ENCODE results near the gene RASGRF1. TPM values are rescaled to one million over a fixed set of nuclear protein-coding genes. Genes with fewer than 3 reads are reported as not detected.
"Not testable (repeated sequence)": the region's sequence is repeated elsewhere in the genome, so short reads cannot be mapped to it uniquely, and the experiment has no call there.

Gene RASGRF1
- total RNA-seq, 2 experiments from 2014 or later, result 0.02 TPM; not detected in 1

- ChIA-PET CTCF (no interaction called here), POLR2A (no interaction called here)
These were observed 66.7 kb downstream of the RASGRF1 start for GRCh38 chr15:79023918-79024317.

DNA sequence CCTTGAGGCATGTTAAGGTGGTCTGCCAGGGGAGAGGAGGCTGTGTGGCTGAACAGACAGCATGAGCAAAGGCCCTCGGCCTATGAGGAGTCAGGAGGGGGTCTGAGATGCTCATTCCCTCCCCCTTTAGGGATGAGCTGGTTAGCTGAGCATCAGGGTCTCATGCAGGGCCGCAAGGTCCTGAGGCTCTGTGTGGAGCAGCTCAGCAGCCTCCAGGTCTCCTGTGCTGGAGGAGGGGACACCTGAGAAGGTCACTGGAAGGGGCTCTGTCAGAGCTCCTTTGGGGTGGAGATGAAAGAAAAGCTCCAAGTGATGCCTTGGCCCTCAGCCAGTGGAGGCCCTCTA, 67.1 kb downstream of the RASGRF1 start:
- CTCF ChIA-PET, result no interaction called here

DNA sequence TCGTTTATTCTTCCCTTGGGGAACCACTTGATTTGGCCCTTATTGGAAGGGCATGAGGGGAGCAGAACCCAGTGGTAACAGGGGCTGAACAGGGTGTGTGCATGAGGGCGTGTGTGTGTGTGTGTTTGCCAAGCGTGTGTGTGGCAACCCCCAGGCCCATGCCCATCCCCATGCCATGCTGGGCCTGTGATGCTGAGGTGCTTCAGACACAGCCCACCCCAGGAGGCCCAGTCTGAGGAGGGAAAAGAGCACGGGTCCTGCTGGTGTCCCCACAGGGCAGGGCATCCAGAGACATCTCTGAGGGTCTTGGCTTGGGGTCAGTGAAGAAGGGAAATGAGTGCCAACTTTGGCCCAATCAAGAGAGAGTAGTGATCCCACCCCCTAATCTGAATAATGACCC, 71.6 kb downstream of the RASGRF1 start:
- CTCF ChIA-PET, result no interaction called here
- POLR2A ChIA-PET, result no interaction called here

More for the DNA sequence above, 67.1 kb downstream of the RASGRF1 start:
- POLR2A ChIA-PET, result no interaction called here

- ChIA-PET POLR2A (no interaction called here), CTCF (no interaction called here)
These were observed 72.6 kb downstream of the RASGRF1 start for GRCh38 chr15:79017953-79018352.

DNA sequence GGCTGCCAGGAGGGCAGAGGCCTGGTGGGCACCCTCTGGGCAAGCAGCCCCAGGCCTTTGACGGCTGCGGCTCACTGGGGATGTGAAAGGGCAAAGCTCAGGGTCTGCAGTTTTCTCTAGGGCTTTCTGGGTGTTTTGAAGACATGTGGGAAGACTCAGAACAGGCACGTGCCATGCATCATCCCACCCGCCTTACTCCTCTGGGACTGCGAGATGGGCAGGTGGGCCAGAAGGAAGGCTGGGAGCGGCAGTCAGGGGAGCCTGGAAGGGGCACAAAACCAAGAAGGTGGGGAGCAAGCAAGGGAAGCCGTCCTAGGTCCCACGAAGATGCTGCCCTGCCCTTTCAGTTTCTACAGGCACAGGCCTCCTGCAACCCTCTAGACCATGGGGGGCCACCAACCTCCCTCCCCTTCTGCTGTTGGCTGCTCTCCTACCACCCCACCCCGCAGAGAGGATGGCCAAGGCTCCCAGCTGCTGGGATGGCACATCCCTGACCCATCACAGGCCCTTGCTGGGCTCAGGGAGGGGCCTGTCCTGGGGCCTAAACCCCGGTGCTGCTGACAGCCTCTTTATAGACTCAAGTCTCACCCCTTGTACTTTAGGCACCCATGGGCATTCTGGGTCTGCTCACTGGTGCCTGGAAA, 73.9 kb downstream of the RASGRF1 start:
- CTCF ChIA-PET, result interaction anchor here (1.2 kb wide), 1 partner anchor 10 kb away, joined by 3 read pairs; no protein-coding TSS in a partner anchor
- POLR2A ChIA-PET, result no interaction called here

- ChIA-PET CTCF (no interaction called here), POLR2A (no interaction called here)
These were observed 75.2 kb downstream of the RASGRF1 start for GRCh38 chr15:79015416-79015815.

DNA sequence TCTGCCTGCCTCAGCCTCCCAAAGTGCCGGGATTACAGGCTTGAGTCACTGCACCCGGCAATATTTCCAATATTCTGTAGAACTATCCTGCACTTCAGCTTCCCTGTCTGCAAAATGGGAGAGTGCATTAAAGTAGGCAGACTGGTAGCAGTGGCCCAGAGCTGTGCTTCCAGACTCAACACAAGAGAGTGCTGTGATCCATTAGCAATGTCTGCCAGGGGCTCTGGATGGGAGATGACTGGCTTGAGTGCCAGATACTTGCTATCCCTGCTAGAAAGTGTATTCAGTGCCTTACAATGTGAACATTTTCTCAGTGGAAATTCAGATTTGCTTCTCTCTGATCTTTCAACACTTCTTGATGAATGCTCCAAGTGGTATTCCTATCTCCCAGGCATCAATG, 80.3 kb downstream of the RASGRF1 start:
- POLR2A ChIA-PET, result no interaction called here
- CTCF ChIA-PET, result no interaction called here

GRCh38 chr15:79009379-79009778, 81.2 kb downstream of the RASGRF1 start:
- ChIA-PET POLR2A (no interaction called here), CTCF (no interaction called here)

- ChIA-PET POLR2A (no interaction called here), CTCF (no interaction called here)
These were observed 81.9 kb downstream of the RASGRF1 start for GRCh38 chr15:79008659-79009058.

DNA sequence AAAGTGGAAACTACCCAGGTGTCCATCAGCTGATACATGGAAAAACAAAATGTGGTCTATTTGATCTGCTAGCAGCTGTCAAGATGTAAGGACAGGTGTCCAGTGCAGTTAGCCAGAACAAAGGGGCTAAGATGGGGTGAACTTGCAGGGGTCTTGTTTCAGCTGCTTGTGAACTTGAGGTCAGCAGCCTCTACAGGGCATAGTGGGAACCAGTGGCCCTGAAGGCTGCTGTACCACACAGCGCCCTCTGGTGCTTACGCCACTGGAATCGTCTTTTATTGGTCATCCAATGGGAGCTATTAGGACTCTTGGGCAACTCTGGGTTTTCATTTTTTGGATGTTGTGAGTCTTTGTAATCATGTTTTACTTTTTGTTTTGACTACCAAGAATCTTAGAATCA, 83.5 kb downstream of the RASGRF1 start:
- POLR2A ChIA-PET, result no interaction called here
- CTCF ChIA-PET, result interaction anchor here (0.7 to 2.5 kb wide), 4 partner anchors 9 to 102 kb away, joined by 3 to 13 read pairs (median 4); no protein-coding TSS in a partner anchor

- ChIA-PET CTCF (interaction anchor here (2.5 kb wide), 1 partner anchor 96 kb away, joined by 13 read pairs; no protein-coding TSS in a partner anchor), POLR2A (no interaction called here)
These were observed 84.5 kb downstream of the RASGRF1 start for GRCh38 chr15:79006071-79006470.

- CTCF ChIA-PET, result interaction anchor here (1.6 kb wide), 1 partner anchor 15 kb away, joined by 3 read pairs; no protein-coding TSS in a partner anchor
These were observed 86.2 kb downstream of the RASGRF1 start for GRCh38 chr15:79004336-79004735.

GRCh38 chr15:79003896-79004295, 86.7 kb downstream of the RASGRF1 start:
- ChIA-PET CTCF (interaction anchor here (1.6 kb wide), 1 partner anchor 14 kb away, joined by 3 read pairs; no protein-coding TSS in a partner anchor), POLR2A (no interaction called here)

More at GRCh38 chr15:79004336-79004735, 86.2 kb downstream of the RASGRF1 start:
- POLR2A ChIA-PET, result no interaction called here

DNA sequence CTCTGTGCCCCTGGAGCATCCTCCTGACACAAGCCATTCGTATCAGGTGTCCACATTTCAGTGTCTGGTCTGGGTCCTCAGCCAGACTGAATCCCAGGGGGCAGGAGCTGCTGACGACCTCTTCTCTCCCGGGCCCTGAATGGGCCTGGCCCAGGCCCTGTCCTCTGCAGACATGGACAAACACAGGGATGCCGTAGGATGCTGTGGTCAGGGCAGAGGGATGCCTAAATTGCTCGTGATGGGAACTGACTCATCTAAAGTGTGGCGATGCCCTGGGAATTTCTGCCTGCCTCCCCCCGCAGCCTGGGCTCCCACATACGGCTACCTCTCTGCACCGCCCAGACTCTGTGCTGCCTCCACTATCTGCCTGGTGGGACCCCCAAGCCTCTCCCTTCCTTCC, 87.3 kb downstream of the RASGRF1 start:
- POLR2A ChIA-PET, result no interaction called here
- CTCF ChIA-PET, result interaction anchor here (1.6 kb wide), 1 partner anchor 14 kb away, joined by 3 read pairs; no protein-coding TSS in a partner anchor

DNA sequence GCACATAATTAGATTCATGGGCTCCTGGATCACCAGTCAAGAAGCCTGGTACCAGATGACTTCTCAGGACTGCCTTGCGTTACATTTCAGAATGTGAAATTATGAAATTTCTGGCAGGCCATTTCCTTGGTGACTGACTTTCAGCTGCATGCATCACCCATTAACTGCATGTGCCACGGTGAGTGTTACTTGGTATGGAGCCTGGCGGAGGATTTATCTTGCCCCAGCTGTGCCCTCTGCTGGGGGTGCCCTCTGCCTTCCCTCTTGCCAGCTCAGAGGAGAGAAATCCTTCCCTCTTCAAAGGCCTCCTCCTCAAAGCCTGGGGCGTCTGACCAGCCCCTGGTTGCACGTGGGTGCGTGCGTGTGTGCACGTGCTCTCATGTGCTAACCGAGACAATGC, 88.0 kb downstream of the RASGRF1 start:
- ChIA-PET CTCF (no interaction called here), POLR2A (no interaction called here)

GRCh38 chr15:78999636-79000035, 90.9 kb downstream of the RASGRF1 start:
- ChIA-PET POLR2A (no interaction called here), CTCF (no interaction called here)

GRCh38 chr15:78998526-78998925, 92.1 kb downstream of the RASGRF1 start:
- CTCF ChIA-PET, result interaction anchor here (1.4 kb wide), 1 partner anchor 19 kb away, joined by 5 read pairs; no protein-coding TSS in a partner anchor

GRCh38 chr15:78997981-78998499, 92.5 kb downstream of the RASGRF1 start:
- ChIA-PET CTCF (interaction anchor here (1.4 kb wide), 1 partner anchor 19 kb away, joined by 5 read pairs; no protein-coding TSS in a partner anchor), POLR2A (no interaction called here)

More at GRCh38 chr15:78998526-78998925, 92.1 kb downstream of the RASGRF1 start:
- POLR2A ChIA-PET, result no interaction called here

GRCh38 chr15:78996894-78997275, 93.7 kb downstream of the RASGRF1 start:
- CTCF ChIA-PET, result no interaction called here

GRCh38 chr15:78995921-78996893, 94.4 kb downstream of the RASGRF1 start:
- ChIA-PET POLR2A (no interaction called here), CTCF (no interaction called here)

More at GRCh38 chr15:78996894-78997275, 93.7 kb downstream of the RASGRF1 start:
- POLR2A ChIA-PET, result no interaction called here

DNA sequence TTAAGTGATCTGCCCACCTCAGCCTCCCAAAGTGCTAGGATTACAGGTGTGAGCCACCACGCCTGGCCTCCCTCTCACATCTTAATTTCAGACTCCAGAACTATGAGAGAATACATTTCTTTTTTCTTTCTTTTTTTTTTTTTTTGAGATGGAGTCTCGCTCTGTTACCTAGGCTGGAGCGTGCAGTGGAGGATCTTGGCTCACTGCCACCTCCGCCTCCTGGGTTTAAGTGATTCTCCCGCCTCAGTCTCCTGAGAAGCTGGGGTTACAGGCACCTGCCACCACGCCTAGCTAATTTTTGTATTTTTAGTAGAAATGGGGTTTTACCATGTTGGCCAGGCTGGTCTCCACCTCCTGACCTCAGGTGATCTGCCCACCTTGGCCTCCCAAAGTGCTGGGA, 95.4 kb downstream of the RASGRF1 start:
- POLR2A ChIA-PET, CTCF ChIA-PET: not testable (repeated sequence)

Data from activated CD8-positive, alpha-beta memory T cell treated with anti-CD3 and anti-CD28 coated beads for 36 hours (primary cell).